Neural progenitor cell (in vitro differentiated cells): Measurements from ENCODE around the gene LARGE1. TPM values are rescaled to one million over a fixed set of nuclear protein-coding genes. Genes with fewer than 3 reads are reported as not detected.

ENCODE experiments used
- DNase-seq: peaks from one replicate; pipeline ENCODE4 v3.0.0-alpha.2; 2016; ENCODE audit warnings: low spot score
- H2AFZ ChIP-seq: fragments of 200-600 bp; sonication (generic); replicated peaks from 2 replicates; pipeline ENCODE4 v1.6.1; 2016; ENCODE audit warnings: antibody characterized with exemption
- H3F3A ChIP-seq: fragments of 200-600 bp; sonication (generic); 2 replicates; pipeline ENCODE4 v1.6.1; 2016; ENCODE audit warnings: antibody characterized with exemption, low read depth
- H3K27ac ChIP-seq: fragments of 200-600 bp; sonication (generic); 2 replicates; pipeline ENCODE4 v1.5.1; 2016; ENCODE audit warnings: mild to moderate bottlenecking
- H3K27me3 ChIP-seq: fragments of 200-600 bp; sonication (generic); 2 replicates; pipeline ENCODE4 v1.6.1; 2016; ENCODE audit warnings: mild to moderate bottlenecking, moderate library complexity
- H3K36me3 ChIP-seq: fragments of 200-600 bp; sonication (generic); 2 replicates; pipeline ENCODE4 v1.5.1; 2016
- H3K4me1 ChIP-seq: fragments of 200-600 bp; sonication (generic); 2 replicates; pipeline ENCODE4 v1.6.1; 2016; ENCODE audit warnings: mixed run types
- H3K4me2 ChIP-seq: fragments of 200-600 bp; sonication (generic); 2 replicates; pipeline ENCODE4 v1.6.1; 2016
- H3K4me3 ChIP-seq: fragments of 200-600 bp; sonication (generic); 2 replicates; pipeline ENCODE4 v1.5.1; 2016
- H3K79me2 ChIP-seq: fragments of 200-600 bp; sonication (generic); 2 replicates; pipeline ENCODE4 v1.6.1; 2016; ENCODE audit warnings: low read depth
- H3K9ac ChIP-seq: fragments of 200-600 bp; sonication (generic); 2 replicates; pipeline ENCODE4 v1.6.1; 2016
- H3K9me3 ChIP-seq: fragments of 200-600 bp; sonication (generic); 2 replicates; pipeline ENCODE4 v1.5.1; 2016; ENCODE audit warnings: low read depth
- H4K20me1 ChIP-seq: fragments of 200-600 bp; sonication (generic); 2 replicates; pipeline ENCODE4 v1.6.1; 2016; ENCODE audit warnings: low read depth
- H3K27ac Mint-ChIP-seq: 3 replicates; pipeline ENCODE4 v1.8.0; 2021; ENCODE audit warnings: mixed read lengths
- H3K27me3 Mint-ChIP-seq: 2 replicates; pipeline ENCODE4 v1.8.0; 2022; ENCODE audit warnings: low read depth, mild to moderate bottlenecking, inconsistent platforms, moderate library complexity, mixed read lengths; ENCODE audit not compliant: insufficient read depth
- H3K36me3 Mint-ChIP-seq: 3 replicates; pipeline ENCODE4 v1.8.0; 2021; ENCODE audit warnings: mixed read lengths
- H3K4me1 Mint-ChIP-seq: 3 replicates; pipeline ENCODE4 v1.8.0; 2021; ENCODE audit warnings: mixed read lengths
- H3K4me3 Mint-ChIP-seq: 3 replicates; pipeline ENCODE4 v1.8.0; 2021; ENCODE audit warnings: mild to moderate bottlenecking, moderate library complexity, mixed read lengths
- H3K9me3 Mint-ChIP-seq: 3 replicates; pipeline ENCODE4 v1.8.0; 2020; ENCODE audit warnings: mixed read lengths
- EZH2 ChIP-seq: fragments of 200-600 bp; sonication (generic); IDR thresholded peaks from 2 replicates; pipeline ENCODE4 v1.6.1; 2017; ENCODE audit warnings: antibody characterized with exemption, mild to moderate bottlenecking, moderate library complexity
- EZH2phosphoT487 ChIP-seq: fragments of 200-600 bp; sonication (generic); IDR thresholded peaks from 2 replicates; pipeline ENCODE4 v1.6.1; 2017; ENCODE audit warnings: antibody characterized with exemption
- total RNA-seq: library from RNA; depleted of rRNA; stranded (reverse); fragments of >200 nt; gene quantifications from 2 replicates; pipeline ENCODE4 v1.2.3, GENCODE V29; 2015; ENCODE audit warnings: low replicate concordance
- TF ChIP-seq, protein P1 (sequence below): fragments of 200-600 bp; sonication (generic); IDR thresholded peaks from 2 replicates; pipeline ENCODE4 v1.5.1; 2017; ENCODE audit warnings: antibody characterized with exemption, mild to moderate bottlenecking

The LARGE1 gene
- total RNA-seq, 1 donor from 2014 or later: 24.9 TPM

DNA sequence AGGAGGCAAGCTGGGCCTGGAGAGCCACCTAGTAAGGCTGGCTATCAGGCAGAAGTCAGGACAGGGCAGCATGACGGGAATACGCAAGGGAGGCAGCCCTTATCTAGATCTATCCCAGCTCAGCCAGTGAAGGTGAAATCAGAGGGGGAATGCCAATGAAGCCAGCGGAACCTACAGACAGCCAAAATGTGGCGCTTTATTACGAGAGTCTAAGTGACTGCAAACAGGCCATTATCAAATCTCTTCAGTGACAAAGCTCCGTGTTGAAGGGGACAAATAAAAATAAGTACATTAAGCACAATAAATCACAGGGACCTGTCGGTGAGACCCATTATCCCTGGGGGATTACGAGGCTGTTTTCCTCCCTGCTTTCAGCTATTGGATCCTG lies 22.8 kb downstream of the LARGE1 start:
- H3K27ac ChIP-seq: peak overlapping the region; percentile 59
- H3K4me3 Mint-ChIP-seq: no peak overlapping the region
- no peaks in the 10 kb centered on the region for H3K9me3 ChIP-seq
- no peak overlapping the region for H3K4me3 ChIP-seq
- H2AFZ ChIP-seq: no peak overlapping the region
- H3K79me2 ChIP-seq: peaks cover 95% of the 10 kb centered on the region
- no peak for DNase-seq
- H3K27ac Mint-ChIP-seq: no peak overlapping the region
- H3K4me1 ChIP-seq: peaks cover 46% of the 10 kb centered on the region
- no peaks in the 10 kb centered on the region for H3K36me3 ChIP-seq
- no peaks in the 10 kb centered on the region for H3K27me3 ChIP-seq
- peak overlapping the region; percentile 33 for H3K4me2 ChIP-seq
- peaks cover 26% of the 10 kb centered on the region for H3K9me3 Mint-ChIP-seq
- peaks cover 36% of the 10 kb centered on the region for H3F3A ChIP-seq
- H3K27me3 Mint-ChIP-seq: peaks cover 2% of the 10 kb centered on the region
- peaks cover 31% of the 10 kb centered on the region for H3K36me3 Mint-ChIP-seq
- no peak for TF ChIP-seq EZH2
- TF ChIP-seq EZH2phosphoT487: no peak
- TF ChIP-seq, protein P1, sequence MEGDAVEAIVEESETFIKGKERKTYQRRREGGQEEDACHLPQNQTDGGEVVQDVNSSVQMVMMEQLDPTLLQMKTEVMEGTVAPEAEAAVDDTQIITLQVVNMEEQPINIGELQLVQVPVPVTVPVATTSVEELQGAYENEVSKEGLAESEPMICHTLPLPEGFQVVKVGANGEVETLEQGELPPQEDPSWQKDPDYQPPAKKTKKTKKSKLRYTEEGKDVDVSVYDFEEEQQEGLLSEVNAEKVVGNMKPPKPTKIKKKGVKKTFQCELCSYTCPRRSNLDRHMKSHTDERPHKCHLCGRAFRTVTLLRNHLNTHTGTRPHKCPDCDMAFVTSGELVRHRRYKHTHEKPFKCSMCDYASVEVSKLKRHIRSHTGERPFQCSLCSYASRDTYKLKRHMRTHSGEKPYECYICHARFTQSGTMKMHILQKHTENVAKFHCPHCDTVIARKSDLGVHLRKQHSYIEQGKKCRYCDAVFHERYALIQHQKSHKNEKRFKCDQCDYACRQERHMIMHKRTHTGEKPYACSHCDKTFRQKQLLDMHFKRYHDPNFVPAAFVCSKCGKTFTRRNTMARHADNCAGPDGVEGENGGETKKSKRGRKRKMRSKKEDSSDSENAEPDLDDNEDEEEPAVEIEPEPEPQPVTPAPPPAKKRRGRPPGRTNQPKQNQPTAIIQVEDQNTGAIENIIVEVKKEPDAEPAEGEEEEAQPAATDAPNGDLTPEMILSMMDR: no peak
- H3K9ac ChIP-seq: no peak overlapping the region
- H4K20me1 ChIP-seq: peaks cover 47% of the 10 kb centered on the region
- H3K4me1 Mint-ChIP-seq: peaks cover 27% of the 10 kb centered on the region

DNA sequence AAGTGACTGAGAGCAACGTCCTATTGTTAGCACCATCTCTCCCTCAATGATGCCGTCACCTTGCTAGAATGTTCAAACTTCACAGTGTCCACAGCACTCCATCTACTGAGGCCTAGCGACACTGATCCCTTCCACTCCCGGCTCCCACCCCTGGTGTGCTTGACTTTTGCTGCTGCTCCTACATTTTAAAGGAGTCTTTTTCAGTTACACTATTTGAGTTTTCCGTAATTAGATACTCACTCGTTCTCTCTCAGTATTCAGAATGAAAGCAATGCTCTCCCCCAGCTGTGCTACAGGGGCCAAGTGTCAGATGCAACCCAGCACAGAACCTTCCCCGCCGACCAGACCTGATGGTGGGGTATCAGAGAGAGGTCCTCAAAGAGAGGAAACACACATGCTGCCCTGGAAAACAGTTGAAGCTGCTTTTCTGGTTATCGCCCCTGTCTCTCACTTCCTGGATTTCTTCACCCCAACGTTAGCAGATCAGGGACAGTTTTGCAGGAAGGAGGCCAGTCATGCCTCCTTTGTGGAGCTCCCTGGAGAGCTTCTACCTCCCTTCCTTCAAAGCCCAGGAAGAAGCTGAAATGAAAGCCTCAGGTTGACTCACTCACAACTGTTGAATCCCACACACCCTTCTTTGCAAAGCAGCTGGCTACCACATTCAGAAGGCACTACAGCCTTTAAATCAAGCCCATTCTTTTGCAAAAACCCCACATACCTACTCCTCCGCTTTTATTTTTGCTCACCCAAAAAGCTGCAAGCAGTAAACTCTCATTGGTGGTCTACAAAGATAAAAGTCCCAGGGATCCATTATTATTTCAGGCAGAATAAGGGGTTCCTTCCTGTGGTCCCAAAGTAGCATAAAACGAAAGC lies 23.5 kb downstream of the LARGE1 start:
- TF ChIP-seq, protein P1: no peak
- TF ChIP-seq EZH2 (no peak), EZH2phosphoT487 (no peak)
- no peak overlapping the region for H2AFZ ChIP-seq
- H3K36me3 ChIP-seq: no peaks in the 10 kb centered on the region
- no peak overlapping the region for H3K4me3 ChIP-seq
- no peak overlapping the region for H3K9ac ChIP-seq
- H3K36me3 Mint-ChIP-seq: peaks cover 34% of the 10 kb centered on the region
- H3K27me3 ChIP-seq: no peaks in the 10 kb centered on the region
- H3K27ac ChIP-seq: peak overlapping the region; percentile 59
- no peaks in the 10 kb centered on the region for H3K9me3 ChIP-seq
- H3K4me1 Mint-ChIP-seq: peaks cover 32% of the 10 kb centered on the region
- peaks cover 40% of the 10 kb centered on the region for H3K4me1 ChIP-seq
- no peak for DNase-seq
- peaks cover 36% of the 10 kb centered on the region for H3F3A ChIP-seq
- H3K4me2 ChIP-seq: peak overlapping the region; percentile 33
- H3K79me2 ChIP-seq: peaks cover 94% of the 10 kb centered on the region
- peaks cover 27% of the 10 kb centered on the region for H3K9me3 Mint-ChIP-seq
- H4K20me1 ChIP-seq: peaks cover 41% of the 10 kb centered on the region
- H3K27me3 Mint-ChIP-seq: peaks cover 2% of the 10 kb centered on the region
- H3K4me3 Mint-ChIP-seq: no peak overlapping the region
- no peak overlapping the region for H3K27ac Mint-ChIP-seq

DNA sequence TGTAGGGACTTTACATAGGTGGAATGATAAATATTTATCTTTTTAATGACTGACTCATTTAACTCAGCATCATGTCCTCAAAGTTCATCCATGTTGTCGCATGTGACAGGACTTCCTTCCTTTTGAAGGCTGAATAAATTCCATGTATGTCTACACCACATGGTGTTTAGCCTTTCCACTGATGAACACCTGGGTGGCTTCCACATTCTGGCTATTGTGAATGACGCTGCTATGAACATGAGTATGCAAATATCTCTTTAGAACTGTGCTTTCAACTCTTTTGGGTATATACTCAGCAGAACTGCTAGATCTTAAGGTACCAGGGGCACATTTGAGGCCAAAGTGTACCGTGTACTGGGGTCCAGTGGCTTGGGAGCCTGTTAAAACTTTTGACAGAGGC lies 24.1 kb downstream of the LARGE1 start:
- TF ChIP-seq EZH2phosphoT487: no peak
- no peak for TF ChIP-seq EZH2
- TF ChIP-seq, protein P1: no peak
- Mint-ChIP-seq H3K27ac (no peak overlapping the region), H3K4me1 (peaks cover 32% of the 10 kb centered on the region), H3K36me3 (peaks cover 34% of the 10 kb centered on the region), H3K4me3 (no peak overlapping the region), H3K27me3 (peaks cover 2% of the 10 kb centered on the region), H3K9me3 (peaks cover 27% of the 10 kb centered on the region)
- Histone ChIP-seq H3K4me2 (no peak overlapping the region), H3K4me1 (peaks cover 40% of the 10 kb centered on the region), H3K27ac (no peak overlapping the region), H4K20me1 (peaks cover 41% of the 10 kb centered on the region), H3K79me2 (peaks cover 94% of the 10 kb centered on the region), H3K9ac (no peak overlapping the region), H3K36me3 (no peaks in the 10 kb centered on the region), H3F3A (peaks cover 36% of the 10 kb centered on the region), H3K4me3 (no peak overlapping the region), H3K27me3 (no peaks in the 10 kb centered on the region), H3K9me3 (no peaks in the 10 kb centered on the region), H2AFZ (no peak overlapping the region)
- no peak for DNase-seq
